Measurements from ENCODE around the gene TCEAL9. TPM values are rescaled to one million over a fixed set of nuclear protein-coding genes. Genes with fewer than 3 reads are reported as not detected.

Gene TCEAL9
- total RNA-seq = 35.4 and 50.8 TPM in 2 replicates

GRCh38 chrX:103356130-103356798 is at the start of gene TCEAL9:
Gene TCEAL9 (plus strand): TSS chrX:103356506. CDS start chrX:103357685, 1,179 bp downstream.

GRCh38 chrX:103310555-103311398 is 45.5 kb upstream of the TCEAL9 start, which contains the start of gene BEX2:
Gene BEX2 (minus strand): TSS chrX:103310990. CDS start chrX:103309976, 1,014 bp downstream.

DNA sequence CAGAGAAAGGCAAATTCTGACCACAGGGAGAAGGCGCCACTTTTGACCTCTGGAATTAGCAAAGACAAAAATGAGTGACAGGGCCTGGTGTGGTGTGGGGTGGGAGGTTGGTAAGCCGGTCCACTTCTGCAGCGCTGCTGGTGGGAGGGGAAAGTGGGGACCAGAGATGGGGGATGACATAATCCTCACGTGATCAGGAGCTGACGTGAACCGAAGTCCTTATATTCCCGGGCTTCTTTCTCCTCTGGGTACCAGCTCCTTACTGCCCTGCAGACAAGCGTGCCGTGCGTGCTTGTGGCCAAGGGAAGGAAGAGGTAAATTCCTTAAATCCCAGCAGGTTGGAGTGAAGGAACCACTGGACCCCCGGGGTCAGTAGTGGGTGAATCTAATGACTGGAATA is 26.3 kb upstream of the TCEAL9 start, which contains the start of gene TCEAL7:
Gene TCEAL7 (plus strand): TSS at position 249 of the 400 bp plus-strand sequence. CDS start 1,165 bp downstream, outside the sequence.

DNA sequence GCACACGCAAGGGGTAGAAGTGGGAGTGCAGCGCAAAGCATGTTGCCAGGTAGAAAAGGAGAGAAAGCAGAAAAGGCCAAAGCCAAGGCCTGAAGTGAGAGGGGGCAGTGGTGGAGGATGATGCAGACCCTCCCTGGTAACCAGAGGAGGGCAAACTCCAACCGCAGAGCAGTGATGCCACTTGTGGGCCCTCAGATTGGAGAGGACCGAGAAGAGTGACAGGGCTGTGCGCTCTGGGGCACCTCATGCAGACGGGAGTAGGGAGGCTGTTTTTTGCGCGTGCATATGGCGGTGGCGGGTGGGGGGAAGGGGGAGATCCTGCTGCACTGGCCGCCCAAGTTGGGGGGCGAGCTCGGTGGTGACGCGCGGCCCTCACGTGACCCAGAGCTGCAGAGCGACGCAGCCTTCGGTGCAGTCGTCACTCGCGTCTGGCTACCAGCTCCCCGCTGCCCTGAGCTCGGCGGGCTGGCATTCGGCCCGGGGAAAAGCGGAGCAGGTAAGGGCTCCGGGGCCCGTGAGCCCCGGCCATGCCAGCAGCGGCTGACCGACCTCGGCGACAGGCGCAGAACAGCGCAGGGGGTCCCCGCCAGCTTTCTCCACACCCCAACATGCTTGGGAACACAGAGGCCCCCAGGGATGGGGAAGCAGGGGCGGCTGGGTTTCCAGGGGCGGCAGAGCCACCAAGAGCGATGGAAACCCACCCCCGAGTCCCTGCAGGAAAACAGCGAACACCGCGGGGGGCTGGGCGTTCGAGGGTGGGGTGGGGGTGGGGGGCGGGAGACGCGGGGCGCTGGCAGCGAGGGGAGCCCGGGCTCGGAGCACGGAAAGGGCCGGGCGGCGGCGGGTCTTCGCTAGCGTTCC is 20.0 kb downstream of the TCEAL9 start, which contains the start of gene BEX3:
Gene BEX3 (plus strand): TSS at position 421 of the 861 bp plus-strand sequence. CDS start 984 bp downstream, outside the sequence.

Other genes starting within 250 kb of the TCEAL9 start
- 12.8 and 22.7 TPM in 2 replicates for gene BEX4, start 141.4 kb upstream of the TCEAL9 start, total RNA-seq
- 61.7 and 84.8 TPM in 2 replicates for gene TCEAL8, start 101.4 kb upstream of the TCEAL9 start, total RNA-seq
- gene TCEAL5, start 79.8 kb upstream of the TCEAL9 start, total RNA-seq = not detected in 2 replicates
- gene BEX2, start 45.5 kb upstream of the TCEAL9 start, total RNA-seq = 29.4 and 32.5 TPM in 2 replicates
- gene TCEAL7, start 26.3 kb upstream of the TCEAL9 start, total RNA-seq = 3.9 and 4.0 TPM in 2 replicates
- gene BEX3, start 20.0 kb downstream of the TCEAL9 start, total RNA-seq = 88.2 and 133 TPM in 2 replicates
- not detected in 2 replicates for gene RAB40A, start 163.0 kb downstream of the TCEAL9 start, total RNA-seq
- gene TCEAL4, start 229.0 kb downstream of the TCEAL9 start, total RNA-seq = 17.3 and 31.3 TPM in 2 replicates